HEK293 (cell line): ENCODE results near the gene TAF10.

Experiments
- CTCF ChIA-PET: fragments of 350-600 bp; formaldehyde crosslinking; extraction: SDS; loops from one replicate; lab custom pipeline; 2021; ENCODE audit warnings: antibody characterized with exemption; lab: Yijun Ruan, JAX
- POLR2A ChIA-PET: fragments of 300-600 bp; formaldehyde crosslinking; extraction: SDS; loops from one replicate; lab custom pipeline; 2020; ENCODE audit warnings: antibody characterized with exemption, inconsistent platforms; lab: Yijun Ruan, JAX
- H3K27ac ChIP-seq: fragments of 200-500 bp; sonication (Bioruptor generic); 2 replicates; pipeline ENCODE4 v1.5.1; 2014; ENCODE audit warnings: low read depth, low read length, control low read depth, inconsistent platforms; ENCODE audit errors: extremely low read depth
- H3K36me3 ChIP-seq, 2 experiments: fragments of 200-500 bp in 1 of 2; sonication (Bioruptor generic) in 1 of 2; 1 replicate in 1 of 2; 2 replicates in 1 of 2; pipeline ENCODE4 v1.5.1; 2014 to 2017; ENCODE audit warnings: inconsistent platforms in 2 of 2, low read length in 2 of 2; ENCODE audit not compliant: control insufficient read depth in 2 of 2, insufficient read depth in 1 of 2
- H3K4me1 ChIP-seq: fragments of 200-500 bp; sonication (Bioruptor generic); 2 replicates; pipeline ENCODE4 v1.5.1; 2014; ENCODE audit warnings: mild to moderate bottlenecking, low read length, inconsistent platforms; ENCODE audit not compliant: control insufficient read depth, insufficient read depth
- H3K4me3 ChIP-seq: 2 replicates; pipeline ENCODE4 v1.5.1; 2011; ENCODE audit warnings: low read depth, mild to moderate bottlenecking, control low read depth, low read length, moderate library complexity
- H3K9me3 ChIP-seq: fragments of 200-500 bp; sonication (Bioruptor generic); 2 replicates; pipeline ENCODE4 v1.5.1; 2014; ENCODE audit warnings: low read depth, low read length, inconsistent platforms; ENCODE audit not compliant: control insufficient read depth, insufficient read depth
- BCL11B ChIP-seq: fragments of 450-650 bp; formaldehyde crosslinking; IDR thresholded peaks from 2 replicates; pipeline ENCODE4 v1.5.1; 2016; ENCODE audit warnings: low read depth, missing biosample characterization, missing genetic modification characterization
- PRDM10 ChIP-seq: fragments of 450-650 bp; formaldehyde crosslinking; IDR thresholded peaks from 2 replicates; pipeline ENCODE4 v1.5.1; 2016; ENCODE audit warnings: missing biosample characterization, missing genetic modification characterization
- PRDM6 ChIP-seq: fragments of 450-650 bp; formaldehyde crosslinking; IDR thresholded peaks from 2 replicates; pipeline ENCODE4 v1.5.1; 2017; ENCODE audit warnings: missing biosample characterization, missing genetic modification characterization
- SCRT1 ChIP-seq: fragments of 450-650 bp; formaldehyde crosslinking; IDR thresholded peaks from 2 replicates; pipeline ENCODE4 v1.5.1; 2016; ENCODE audit warnings: missing biosample characterization, missing genetic modification characterization, borderline replicate concordance
- SCRT2 ChIP-seq: fragments of 450-650 bp; formaldehyde crosslinking; IDR thresholded peaks from 2 replicates; pipeline ENCODE4 v1.5.1; 2016; ENCODE audit warnings: missing biosample characterization, missing genetic modification characterization
- SP2 ChIP-seq: fragments of 450-650 bp; formaldehyde crosslinking; IDR thresholded peaks from 2 replicates; pipeline ENCODE4 v1.5.1; 2016; ENCODE audit warnings: missing biosample characterization, missing genetic modification characterization
- WT1 ChIP-seq: fragments of 450-650 bp; formaldehyde crosslinking; IDR thresholded peaks from 2 replicates; pipeline ENCODE4 v1.5.1; 2016; ENCODE audit warnings: missing biosample characterization, missing genetic modification characterization
- ZBTB11 ChIP-seq: fragments of 450-650 bp; formaldehyde crosslinking; conservative IDR thresholded peaks from 2 replicates; pipeline ENCODE4 v1.5.1; 2016; ENCODE audit warnings: low read depth, missing biosample characterization, missing genetic modification characterization
- ZBTB7A ChIP-seq: fragments of 450-650 bp; formaldehyde crosslinking; IDR thresholded peaks from 2 replicates; pipeline ENCODE4 v1.5.1; 2016; ENCODE audit warnings: low read depth, missing biosample characterization, missing genetic modification characterization
- ZFP69B ChIP-seq: fragments of 450-650 bp; formaldehyde crosslinking; IDR thresholded peaks from 2 replicates; pipeline ENCODE4 v1.5.1; 2016; ENCODE audit warnings: missing biosample characterization, missing genetic modification characterization
- ZNF132 ChIP-seq: fragments of 450-650 bp; formaldehyde crosslinking; IDR thresholded peaks from 2 replicates; pipeline ENCODE4 v1.5.1; 2017; ENCODE audit warnings: missing biosample characterization, missing genetic modification characterization, borderline replicate concordance
- ZNF24 ChIP-seq: fragments of 450-650 bp; formaldehyde crosslinking; IDR thresholded peaks from 2 replicates; pipeline ENCODE4 v1.5.1; 2016; ENCODE audit warnings: missing biosample characterization, missing genetic modification characterization
- ZNF335 ChIP-seq: fragments of 450-650 bp; formaldehyde crosslinking; conservative IDR thresholded peaks from 2 replicates; pipeline ENCODE4 v1.5.1; 2016; ENCODE audit warnings: missing biosample characterization, missing genetic modification characterization
- ZNF341 ChIP-seq: fragments of 450-650 bp; formaldehyde crosslinking; IDR thresholded peaks from 2 replicates; pipeline ENCODE4; 2016; ENCODE audit warnings: low read depth, missing biosample characterization, missing genetic modification characterization
- ZNF404 ChIP-seq: fragments of 450-650 bp; formaldehyde crosslinking; IDR thresholded peaks from 2 replicates; pipeline ENCODE4 v1.5.1; 2017; ENCODE audit warnings: missing biosample characterization, missing genetic modification characterization
- ZNF48 ChIP-seq: fragments of 450-650 bp; formaldehyde crosslinking; IDR thresholded peaks from 2 replicates; pipeline ENCODE4 v1.5.1; 2016; ENCODE audit warnings: missing biosample characterization, missing genetic modification characterization
- ZNF529 ChIP-seq: fragments of 450-650 bp; formaldehyde crosslinking; IDR thresholded peaks from 2 replicates; pipeline ENCODE4 v1.5.1; 2017; ENCODE audit warnings: missing genetic modification characterization, missing biosample characterization; ENCODE audit not compliant: insufficient replicate concordance

TAF10 gene

GRCh38 chr11:6599881-6600390 lies 12.1 kb downstream of the TAF10 start (continued):
- no peak for TF ChIP-seq ZNF48 (tag by site-specific recombination)
- no peak for TF ChIP-seq SCRT1
- no peak for TF ChIP-seq PRDM6
- no peak for TF ChIP-seq WT1 (tag by site-specific recombination)
- TF ChIP-seq PRDM10 (tag by site-specific recombination), result no peak
- no peak for TF ChIP-seq ZNF132
- no peak for TF ChIP-seq ZNF335 (tag by site-specific recombination)
- TF ChIP-seq ZNF529 (tag by site-specific recombination), result no peak

GRCh38 chr11:6599449-6599848 lies 12.6 kb downstream of the TAF10 start:
- H3K36me3 ChIP-seq, result peaks cover 0 to 75% of the 10 kb centered on the region in 2 experiments; a peak in 1 of 3 replicates
- TF ChIP-seq ZNF404 (tag by site-specific recombination), result no peak
- H3K9me3 ChIP-seq, result no peaks in the 10 kb centered on the region
- H3K27ac ChIP-seq, result no peak overlapping the region
- H3K4me1 ChIP-seq, result no peaks in the 10 kb centered on the region
- H3K4me3 ChIP-seq, result no peak overlapping the region
- CTCF ChIA-PET, result interaction anchor here (0.6 kb wide), 1 partner anchor 25 kb away, joined by 6 read pairs; no protein-coding TSS in a partner anchor
- POLR2A ChIA-PET, result interaction anchor here (0.5 to 1.2 kb wide), 2 partner anchors 12 to 89 kb away, joined by 3 to 8 read pairs; partner anchors contain the start of gene TAF10

- Histone ChIP-seq H3K9me3 (no peaks in the 10 kb centered on the region), H3K27ac (no peak overlapping the region), H3K4me1 (no peaks in the 10 kb centered on the region), H3K36me3 (peaks cover 0 to 83% of the 10 kb centered on the region in 2 experiments; a peak in 1 of 3 replicates), H3K4me3 (no peak overlapping the region)
- TF ChIP-seq BCL11B (tag by site-specific recombination) (no peak), PRDM6 (no peak), SP2 (tag by site-specific recombination) (no peak), ZBTB11 (tag by site-specific recombination) (no peak), ZNF24 (tag by site-specific recombination) (no peak), ZNF341 (tag by site-specific recombination) (no peak), PRDM10 (tag by site-specific recombination) (no peak), ZFP69B (tag by site-specific recombination) (no peak), ZBTB7A (no peak), SCRT2 (tag by site-specific recombination) (no peak)
- ChIA-PET POLR2A (no interaction called here), CTCF (no interaction called here)
Observed at GRCh38 chr11:6598555-6598954, 13.5 kb downstream of the TAF10 start.
